Esophagus muscularis mucosa (tissue), 4 donors: ENCODE data around the gene SRPRA. TPM values are rescaled to one million over a fixed set of nuclear protein-coding genes. Genes with fewer than 3 reads are reported as not detected.

Source experiments
- DNase-seq: peaks from one replicate; pipeline ENCODE4 v3.0.0-alpha.2; 2017; ENCODE audit errors: extremely low spot score
- H3K27ac ChIP-seq, 4 donors: fragments of 200-600 bp; sonication (generic); replicated peaks in 1 of 4; 1 replicate in 3 of 4; 2 replicates in 1 of 4; pipeline ENCODE4 v1.5.1; 2016 to 2019; ENCODE audit warnings: mild to moderate bottlenecking in 1 of 4
- H3K27me3 ChIP-seq, 4 donors: fragments of 200-600 bp; sonication (generic); one replicate each; pipeline versions ENCODE4 v1.5.1 to v1.6.0; 2016 to 2019
- H3K36me3 ChIP-seq, 4 donors: fragments of 200-600 bp; sonication (generic); one replicate each; pipeline ENCODE4 v1.5.1; 2016 to 2019
- H3K4me1 ChIP-seq, 4 donors: fragments of 200-600 bp; sonication (generic); one replicate each; pipeline ENCODE4 v1.5.1; 2016 to 2019
- H3K4me3 ChIP-seq, 4 donors: fragments of 200-600 bp; sonication (generic); 1 replicate in 2 of 4; 2 replicates in 2 of 4; pipeline ENCODE4 v1.5.1; 2016 to 2019; ENCODE audit warnings: mild to moderate bottlenecking in 4 of 4, moderate library complexity in 1 of 4
- H3K9me3 ChIP-seq, 4 donors: fragments of 200-600 bp; sonication (generic); 1 replicate in 3 of 4; 2 replicates in 1 of 4; pipeline ENCODE4 v1.5.1; 2016 to 2019
- CTCF ChIP-seq, 3 experiments: fragments of 200-600 bp in 2 of 3; fragments of 450-650 bp in 1 of 3; sonication (generic) in 2 of 3; IDR thresholded peaks; one replicate each; pipeline ENCODE4 v1.5.1; 2017 to 2019; ENCODE audit warnings: antibody characterized with exemption in 3 of 3, mild to moderate bottlenecking in 2 of 3, moderate library complexity in 1 of 3
- EP300 ChIP-seq: sonication (generic); formaldehyde crosslinking; IDR thresholded peaks from one replicate; pipeline ENCODE4 v1.6.1; 2017; ENCODE audit warnings: antibody characterized with exemption
- POLR2A ChIP-seq: fragments of 450-650 bp; IDR thresholded peaks from one replicate; pipeline ENCODE4 v1.6.1; 2017; ENCODE audit warnings: antibody characterized with exemption, moderate library complexity, mild to moderate bottlenecking, low read depth
- POLR2AphosphoS5 ChIP-seq, 2 donors: sonication (generic); formaldehyde crosslinking; IDR thresholded peaks; one replicate each; pipeline ENCODE4 v1.6.1; 2017; ENCODE audit warnings: antibody characterized with exemption in 2 of 2
- WGBS: methylation state at CpG from one replicate; pipeline ENCODE4 v1.1.5; 2018; 5-methylcytosine and 5-hydroxymethylcytosine counted together
- intact Hi-C: fragments of 100-400 bp; cut with DNase I; formaldehyde crosslinking; loops from one replicate; pipeline ENCODE4 v1.15.1; 2023
- total RNA-seq, 4 donors: library from RNA; depleted of rRNA; stranded (reverse); fragments of >200 nt; gene quantifications; one replicate each; pipeline versions ENCODE4 v1.1.0 to v1.2.1, GENCODE V29; 2016

SRPRA gene
- total RNA-seq, 4 donors from 2014 or later: 52.7 to 82.0 (median 77.7) TPM

GRCh38 chr11:126297004-126297403, 28.3 kb upstream of the SRPRA start:
- intact Hi-C loops: no loop called here
- 58% methylated on average over 2 of the region's 2 CpGs for WGBS

GRCh38 chr11:126293726-126294125, 25.0 kb upstream of the SRPRA start:
- 92% methylated on average over 5 of the region's 5 CpGs for WGBS
- Histone ChIP-seq H3K4me3 (no peak overlapping the region), H3K36me3 (peaks cover 48 to 83% (median 57%) of the 10 kb centered on the region in 4 donors), H3K27me3 (no peaks in the 10 kb centered on the region), H3K27ac (no peak overlapping the region), H3K4me1 (no peaks in the 10 kb centered on the region), H3K9me3 (no peaks in the 10 kb centered on the region)
- intact Hi-C loops: no loop called here
- no peak for DNase-seq
- no peak for TF ChIP-seq CTCF (IDR thresholded peaks at IDR 0.05)
- no peak for TF ChIP-seq POLR2A

More at GRCh38 chr11:126297004-126297403, 28.3 kb upstream of the SRPRA start:
- H3K4me1 ChIP-seq: no peaks in the 10 kb centered on the region
- H3K9me3 ChIP-seq: no peaks in the 10 kb centered on the region
- peaks cover 21 to 62% (median 41%) of the 10 kb centered on the region in 4 donors for H3K36me3 ChIP-seq
- no peak overlapping the region for H3K4me3 ChIP-seq
- no peak overlapping the region for H3K27ac ChIP-seq
- TF ChIP-seq POLR2A: no peak
- TF ChIP-seq CTCF (IDR thresholded peaks at IDR 0.05): no peak
- TF ChIP-seq POLR2AphosphoS5 (IDR thresholded peaks at IDR 0.05): no peak
- TF ChIP-seq EP300: no peak
- no peak for DNase-seq
- no peaks in the 10 kb centered on the region for H3K27me3 ChIP-seq

- Histone ChIP-seq H3K27me3 (no peaks in the 10 kb centered on the region), H3K36me3 (peaks cover 45 to 92% (median 56%) of the 10 kb centered on the region in 4 donors), H3K4me1 (no peaks in the 10 kb centered on the region), H3K4me3 (no peak overlapping the region), H3K9me3 (no peaks in the 10 kb centered on the region), H3K27ac (no peak overlapping the region)
- 81% methylated on average over 12 of the region's 12 CpGs for WGBS
- TF ChIP-seq POLR2A (no peak), EP300 (no peak), CTCF (IDR thresholded peaks at IDR 0.05) (no peak), POLR2AphosphoS5 (IDR thresholded peaks at IDR 0.05) (no peak)
- no peak for DNase-seq
- intact Hi-C loops: no loop called here
Measured at GRCh38 chr11:126290887-126291286, 22.2 kb upstream of the SRPRA start.

GRCh38 chr11:126288237-126288636, 19.5 kb upstream of the SRPRA start:
- no peaks in the 10 kb centered on the region for H3K9me3 ChIP-seq
- no peak overlapping the region for H3K4me3 ChIP-seq
- intact Hi-C loops: no loop called here
- peaks cover 30 to 66% (median 43%) of the 10 kb centered on the region in 4 donors for H3K36me3 ChIP-seq
- WGBS: 89% methylated on average over 6 of the region's 6 CpGs
- H3K27ac ChIP-seq: no peak overlapping the region
- TF ChIP-seq POLR2AphosphoS5 (IDR thresholded peaks at IDR 0.05): no peak
- no peak for TF ChIP-seq CTCF (IDR thresholded peaks at IDR 0.05)
- TF ChIP-seq POLR2A: no peak
- no peak for TF ChIP-seq EP300
- H3K27me3 ChIP-seq: no peaks in the 10 kb centered on the region
- H3K4me1 ChIP-seq: peaks cover 7 to 22% (median 19%) of the 10 kb centered on the region in 4 donors
- DNase-seq: no peak

- Histone ChIP-seq H3K27ac (peak overlapping the region in 1 of 4 donors; percentile 95), H3K4me1 (peaks cover 16 to 34% (median 32%) of the 10 kb centered on the region in 4 donors), H3K36me3 (peaks cover 0 to 32% (median 11%) of the 10 kb centered on the region in 4 donors), H3K4me3 (no peak overlapping the region), H3K9me3 (no peaks in the 10 kb centered on the region), H3K27me3 (no peaks in the 10 kb centered on the region)
- TF ChIP-seq POLR2AphosphoS5 (IDR thresholded peaks at IDR 0.05) (no peak), EP300 (no peak), POLR2A (no peak), CTCF (IDR thresholded peaks at IDR 0.05) (no peak)
- DNase-seq: no peak
- 43% methylated on average over 6 of the region's 6 CpGs for WGBS
- intact Hi-C loops: no loop called here
Measured at GRCh38 chr11:126284829-126285228, 16.1 kb upstream of the SRPRA start.
